ENCODE measurements around the gene IL17RC.
A peak's percentile ranks its signal among the peaks of the same experiment; 100 is the strongest.

The IL17RC gene

GRCh38 chr3:9946112-9947024 is 29.5 kb downstream of the IL17RC start:
- peak; percentile 91 for DNase-seq (ENCODE audit: low spot score)

- DNase-seq (ENCODE audit: low spot score), result peak; percentile 74
These were observed 30.4 kb downstream of the IL17RC start for GRCh38 chr3:9947025-9947995.

- no peak for DNase-seq (ENCODE audit: low spot score)
These were observed 31.7 kb downstream of the IL17RC start for GRCh38 chr3:9948586-9948985.

GRCh38 chr3:9949115-9949514 is 32.2 kb downstream of the IL17RC start:
- DNase-seq (ENCODE audit: low spot score), result no peak

- no peak for DNase-seq (ENCODE audit: low spot score)
These were observed 32.7 kb downstream of the IL17RC start for GRCh38 chr3:9949626-9950025.

- DNase-seq (ENCODE audit: low spot score), result no peak
These were observed 34.2 kb downstream of the IL17RC start for GRCh38 chr3:9951126-9951525.

- no peak for DNase-seq (ENCODE audit: low spot score)
These were observed 34.7 kb downstream of the IL17RC start for GRCh38 chr3:9951598-9951961.

- peak; percentile 43 for DNase-seq (ENCODE audit: low spot score)
These were observed 35.3 kb downstream of the IL17RC start, which contains the start of gene PRRT3 for GRCh38 chr3:9951962-9952805. PRRT3 (minus strand) TSS chr3:9952408; CDS start chr3:9950115, 2,293 bp downstream.

- DNase-seq (ENCODE audit: low spot score), result no peak
These were observed 38.2 kb downstream of the IL17RC start for GRCh38 chr3:9955067-9955502.

GRCh38 chr3:9955611-9956352 is 38.9 kb downstream of the IL17RC start:
- DNase-seq (ENCODE audit: low spot score), result no peak

- DNase-seq (ENCODE audit: low spot score), result no peak
These were observed 40.3 kb downstream of the IL17RC start for GRCh38 chr3:9957214-9957613.

GRCh38 chr3:9965200-9965875 is 48.4 kb downstream of the IL17RC start:
- no peak for DNase-seq (ENCODE audit: low spot score)

GRCh38 chr3:9966841-9967240 is 49.9 kb downstream of the IL17RC start:
- no peak for DNase-seq (ENCODE audit: low spot score)

GRCh38 chr3:9969632-9970019 is 52.7 kb downstream of the IL17RC start:
- DNase-seq (ENCODE audit: low spot score), result no peak

- peak; percentile 71 for DNase-seq (ENCODE audit: low spot score)
These were observed 53.2 kb downstream of the IL17RC start for GRCh38 chr3:9970020-9970652.

- DNase-seq (ENCODE audit: low spot score), result peak; percentile 94
These were observed 60.1 kb downstream of the IL17RC start for GRCh38 chr3:9976721-9977709.

- no peak for DNase-seq (ENCODE audit: low spot score)
These were observed 61.9 kb downstream of the IL17RC start for GRCh38 chr3:9978710-9979305.

- no peak for DNase-seq (ENCODE audit: low spot score)
These were observed 63.4 kb downstream of the IL17RC start for GRCh38 chr3:9980251-9980650.
